GM04503 (cell line): ENCODE data around the gene SSR1.
"Not testable (repeated sequence)": the region's sequence is repeated elsewhere in the genome, so short reads cannot be mapped to it uniquely, and the experiment has no call there.

Experiments
- DNase-seq: peaks from one replicate; pipeline ENCODE4 v3.0.0-alpha.2; 2012; ENCODE audit warnings: low read depth

The SSR1 gene

DNA sequence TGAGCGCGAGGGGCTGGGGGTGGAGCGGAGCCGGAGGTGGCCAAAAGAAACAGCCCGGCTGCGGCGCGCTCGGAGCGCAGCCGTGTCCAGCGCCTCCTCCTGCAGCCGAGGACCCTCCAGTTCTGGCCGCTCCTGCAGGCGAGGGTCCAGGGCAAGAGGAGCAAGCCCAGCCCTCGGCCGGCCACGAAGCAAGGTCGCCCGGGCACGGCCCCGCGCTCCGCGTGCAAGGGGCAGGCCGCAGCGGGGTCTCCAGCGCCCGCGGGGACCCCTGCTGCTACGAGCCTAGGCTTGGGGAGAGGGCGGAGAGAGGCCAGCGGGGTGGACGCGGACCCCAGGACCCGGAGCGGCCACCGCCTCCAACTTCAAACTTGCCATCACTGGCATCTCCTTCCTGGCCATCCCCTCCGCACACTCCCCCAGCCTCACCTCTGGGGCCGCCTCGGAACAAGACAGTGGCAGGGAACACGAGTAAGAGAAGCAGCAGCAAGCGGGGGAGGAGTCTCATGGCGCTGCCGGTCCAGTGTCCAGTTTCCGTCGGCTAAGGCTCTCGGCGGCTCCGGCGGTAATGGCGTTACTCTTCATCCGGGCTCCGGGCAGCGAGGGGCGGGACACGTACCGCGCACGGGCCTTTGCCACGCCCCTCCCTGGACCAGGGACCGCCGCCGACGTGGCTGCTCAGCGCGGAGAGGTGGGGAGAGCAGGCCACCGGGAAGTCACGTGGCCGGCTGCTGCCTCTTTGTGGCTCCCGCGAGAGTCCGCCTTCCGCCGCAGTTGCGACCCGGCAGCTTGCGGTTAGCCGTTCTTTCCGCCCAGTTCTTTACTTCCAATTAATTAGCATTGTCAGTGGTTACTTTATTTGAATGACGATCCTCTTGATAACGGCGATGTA, at the start of gene SSR1:
Gene SSR1, minus strand, starts transcription at position 584 of the 889 bp plus-strand sequence. Its CDS starts 79 bp downstream, at position 505.
- peak; percentile 69 for DNase-seq

DNA sequence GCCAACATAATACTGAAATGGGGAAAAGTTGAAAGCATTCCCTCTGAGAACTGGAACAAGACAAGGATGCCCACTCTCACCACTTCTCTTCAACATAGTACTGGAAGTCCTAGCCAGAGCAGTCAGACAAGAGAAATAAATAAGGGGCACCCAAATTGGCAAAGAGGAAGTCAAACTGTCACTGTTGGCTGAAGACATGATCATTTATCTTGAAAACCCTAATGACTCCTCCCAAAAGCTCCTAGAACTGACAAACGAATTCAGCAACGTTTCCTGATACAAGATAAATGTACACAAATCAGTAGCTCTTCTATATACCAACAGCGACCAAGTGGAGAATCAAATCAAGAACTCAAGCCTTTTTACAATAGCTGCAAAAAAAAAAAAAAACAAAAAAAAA, 38.9 kb upstream of the SSR1 start:
- DNase-seq, result not testable (repeated sequence)

DNA sequence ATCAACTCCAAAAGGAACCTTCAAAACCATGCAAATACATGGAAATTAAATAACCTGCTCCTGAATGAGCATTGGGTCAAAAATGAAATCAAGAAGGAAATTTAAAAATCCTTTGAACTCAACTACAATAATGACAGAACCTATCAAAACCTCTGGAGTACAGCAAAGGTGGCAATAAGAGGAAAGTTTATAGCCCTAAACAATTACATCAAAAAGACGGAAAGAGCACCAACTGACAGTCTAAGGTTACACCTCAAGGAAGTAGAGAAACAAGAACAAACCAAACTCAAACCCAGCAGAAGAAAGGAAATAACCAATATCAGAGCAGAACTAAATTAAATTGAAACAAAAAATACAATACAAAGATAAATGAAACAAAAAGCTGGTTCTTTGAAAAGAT, 37.6 kb upstream of the SSR1 start:
- DNase-seq, result not testable (repeated sequence)

DNA sequence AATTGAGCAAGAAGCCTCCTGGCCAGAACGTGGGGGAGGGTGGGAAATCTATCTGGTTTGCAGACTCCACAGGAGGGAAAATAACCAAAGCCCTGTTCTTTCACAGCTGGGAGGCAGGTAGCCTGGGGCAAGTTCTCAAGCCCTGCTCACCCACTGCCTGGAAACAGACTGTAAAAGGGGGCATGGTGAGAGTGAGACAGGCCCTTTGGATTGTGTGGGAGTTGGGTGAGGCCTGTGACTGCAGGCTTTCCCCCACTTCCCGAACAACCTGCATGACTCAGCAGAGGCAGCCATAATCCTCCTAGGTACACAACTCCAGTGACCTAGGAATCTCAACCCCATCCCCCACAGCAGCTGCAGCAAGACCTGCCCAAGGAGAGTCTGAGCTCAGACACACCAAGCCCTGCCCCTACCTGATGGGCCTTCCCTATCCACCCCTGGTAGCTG, 34.6 kb upstream of the SSR1 start:
- not testable (repeated sequence) for DNase-seq

DNA sequence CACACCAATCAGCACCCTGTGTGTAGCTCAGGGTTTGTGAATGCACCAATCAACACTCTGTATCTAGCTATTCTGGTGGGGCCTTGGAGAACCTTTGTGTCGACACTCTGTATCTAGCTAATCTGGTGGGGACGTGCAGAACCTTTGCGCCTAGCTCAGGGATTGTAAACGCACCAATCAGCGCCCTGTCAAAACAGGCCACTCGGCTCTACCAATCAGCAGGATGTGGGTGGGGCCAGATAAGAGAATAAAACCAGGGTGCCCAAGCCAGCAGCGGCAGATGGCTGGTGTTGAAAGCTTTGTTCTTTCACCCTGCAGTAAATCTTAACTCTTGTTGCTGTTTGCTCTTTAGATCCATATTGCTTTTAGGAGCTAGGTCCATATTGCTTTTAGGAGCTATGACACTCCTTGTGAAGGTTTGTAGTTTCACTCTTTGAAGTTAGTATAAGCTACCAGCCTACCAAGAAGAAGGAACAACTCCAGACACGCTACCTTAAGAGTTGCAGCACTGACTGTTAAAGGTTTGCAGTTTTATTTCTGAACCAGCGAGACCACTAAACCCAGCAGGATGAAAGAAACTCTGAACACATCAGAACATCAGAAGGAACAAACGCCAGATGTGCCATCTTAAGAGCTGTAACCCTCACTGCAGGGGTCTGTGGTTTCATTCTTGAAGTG, 31.9 kb upstream of the SSR1 start:
- DNase-seq, result not testable (repeated sequence)

DNA sequence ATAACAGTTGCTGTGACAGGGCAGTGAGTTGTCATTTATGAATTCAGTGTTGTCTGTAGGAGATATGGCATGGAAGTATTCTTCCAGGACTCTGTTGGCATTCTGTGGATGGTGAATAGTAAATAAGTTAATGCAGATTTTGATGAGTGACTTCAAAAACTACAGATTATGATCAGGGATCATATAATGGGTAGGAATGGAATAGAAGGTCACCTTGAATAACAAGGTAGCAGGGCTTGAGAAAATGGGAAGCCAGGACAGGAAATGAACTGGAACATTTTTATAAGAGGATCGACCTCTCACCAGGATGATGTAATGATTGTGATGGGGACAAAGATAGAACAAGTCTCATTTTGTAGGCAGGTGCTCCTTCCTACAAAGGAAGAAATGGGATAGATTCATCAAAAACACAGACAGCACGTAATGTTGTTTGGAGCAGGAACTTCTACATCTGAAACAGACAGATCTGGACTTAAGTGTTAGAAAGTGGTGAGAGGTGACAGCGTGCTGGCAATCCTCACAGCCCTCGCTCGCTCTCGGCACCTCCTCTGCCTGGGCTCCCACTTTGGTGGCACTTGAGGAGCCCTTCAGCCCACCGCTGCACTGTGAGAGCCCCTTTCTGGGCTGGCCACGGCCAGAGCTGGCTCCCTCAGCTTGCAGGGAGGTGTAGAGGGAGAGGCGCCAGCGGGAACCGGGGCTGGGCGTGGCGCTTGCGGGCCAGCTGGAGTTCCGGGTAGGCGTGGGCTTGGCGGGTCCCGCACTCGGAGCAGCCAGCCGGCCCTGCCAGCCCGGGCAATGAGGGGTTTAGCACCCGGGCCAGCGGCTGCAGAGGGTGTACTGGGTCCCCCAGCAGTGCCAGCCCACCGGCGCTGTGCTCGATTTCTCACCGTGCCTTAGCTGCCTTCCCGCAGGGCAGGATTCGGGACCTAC, 30.8 kb upstream of the SSR1 start:
- DNase-seq, result no peak

DNA sequence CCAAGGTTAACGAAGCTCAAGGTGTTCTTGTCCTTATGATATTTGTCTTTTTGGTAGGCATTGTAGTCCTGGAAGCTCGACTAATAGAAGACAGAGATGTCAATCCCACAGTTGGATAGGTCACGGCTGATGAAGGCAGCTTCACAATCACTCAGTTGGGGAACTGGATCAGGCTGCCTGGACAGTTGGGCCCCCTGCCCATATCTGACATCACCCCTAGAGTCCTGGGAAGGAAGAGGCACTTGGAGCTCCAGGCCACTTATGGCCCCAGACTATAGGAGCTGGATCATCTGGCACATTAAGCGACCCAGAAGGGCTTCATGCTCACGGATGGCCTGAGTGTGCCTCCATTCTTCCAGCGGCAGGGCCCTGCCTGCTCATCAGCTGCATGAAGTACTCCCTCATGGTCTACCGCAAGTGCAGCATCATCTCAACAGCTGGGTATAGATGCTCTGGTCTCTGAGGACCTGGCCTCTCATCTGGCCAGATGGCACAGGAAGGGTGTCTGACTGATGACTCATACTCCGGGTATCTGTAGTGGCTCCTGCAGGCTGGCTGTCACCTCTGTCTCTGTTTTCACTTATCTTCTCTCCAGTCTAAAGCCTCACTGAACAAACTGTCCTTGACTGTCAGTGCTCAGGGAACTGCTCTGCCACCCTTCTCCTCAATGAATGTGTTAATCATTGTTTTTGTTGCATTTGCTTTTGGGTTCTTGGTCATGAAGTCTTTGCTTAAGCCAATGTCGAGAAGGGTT, 29.2 kb upstream of the SSR1 start:
- DNase-seq, result no peak

DNA sequence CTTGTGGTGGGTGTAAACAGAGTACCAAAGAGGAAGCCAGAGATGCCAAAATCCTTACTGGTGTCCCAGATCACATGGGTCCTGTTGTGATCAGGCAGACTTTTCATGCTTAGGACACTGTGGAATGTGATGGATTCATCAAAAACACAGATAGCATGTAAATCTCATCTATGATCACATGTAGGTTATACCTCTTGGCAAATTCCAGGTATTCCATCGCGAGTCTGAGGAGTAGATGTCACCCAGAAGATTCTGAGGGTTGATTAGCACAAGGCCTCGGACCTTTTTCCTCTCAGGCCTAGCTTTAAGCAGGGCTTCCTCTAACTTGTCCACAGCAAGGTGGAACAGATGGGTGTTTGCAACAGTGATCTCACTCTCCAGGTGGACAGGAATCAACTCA, 28.3 kb upstream of the SSR1 start:
- no peak for DNase-seq

DNA sequence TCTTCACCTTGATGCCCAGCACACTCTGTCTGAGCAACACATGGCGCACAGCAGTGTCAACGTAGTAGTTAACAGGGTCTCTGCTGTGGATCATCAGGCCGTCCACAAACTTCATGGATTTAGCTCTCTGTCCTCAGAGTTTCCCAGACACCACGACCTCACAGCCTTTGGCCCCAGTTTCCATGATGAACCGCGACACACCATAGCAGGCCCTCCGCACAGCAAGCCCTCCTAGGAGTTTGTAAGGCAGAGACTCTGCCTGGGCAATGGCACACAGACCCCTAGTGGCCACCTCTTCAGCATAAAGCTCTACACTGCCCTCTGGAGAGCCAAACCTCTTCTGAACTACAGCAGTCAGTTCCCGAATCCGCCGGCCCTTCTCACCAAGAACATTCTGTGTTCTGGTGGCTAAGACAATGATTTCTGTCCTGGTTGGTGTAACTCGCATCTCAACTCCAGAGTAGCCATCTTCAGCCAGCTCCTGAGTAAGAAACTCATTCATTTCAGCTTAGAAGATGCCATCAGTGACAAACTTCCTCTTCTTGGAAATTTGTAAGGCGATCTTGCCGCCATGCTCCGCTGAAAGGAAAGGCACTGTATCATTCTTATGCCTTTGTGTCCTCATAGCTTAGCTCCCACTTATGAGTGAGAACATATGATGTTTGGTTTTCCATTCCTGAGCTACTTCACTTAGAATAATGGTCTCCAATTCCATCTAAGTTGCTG, 26.2 kb upstream of the SSR1 start:
- not testable (repeated sequence) for DNase-seq

DNA sequence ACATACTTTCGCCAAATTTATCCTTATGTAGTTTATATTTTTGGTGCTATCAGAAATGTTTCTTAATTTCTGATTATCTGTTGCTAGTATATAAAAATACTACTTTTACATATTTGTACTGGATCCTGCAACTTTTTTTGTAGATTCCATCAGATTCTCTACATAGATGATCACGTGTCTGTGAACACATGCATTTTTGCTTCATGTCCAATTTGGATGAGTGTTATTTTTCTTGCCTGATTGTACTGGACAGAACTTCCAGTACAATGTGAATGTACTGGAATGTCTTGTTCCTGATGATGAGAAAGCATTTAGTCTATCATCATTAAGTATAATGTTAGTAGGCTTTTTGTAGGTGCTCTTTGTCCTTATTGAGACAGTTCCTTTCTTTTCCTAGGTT, 25.0 kb upstream of the SSR1 start:
- DNase-seq, result no peak

DNA sequence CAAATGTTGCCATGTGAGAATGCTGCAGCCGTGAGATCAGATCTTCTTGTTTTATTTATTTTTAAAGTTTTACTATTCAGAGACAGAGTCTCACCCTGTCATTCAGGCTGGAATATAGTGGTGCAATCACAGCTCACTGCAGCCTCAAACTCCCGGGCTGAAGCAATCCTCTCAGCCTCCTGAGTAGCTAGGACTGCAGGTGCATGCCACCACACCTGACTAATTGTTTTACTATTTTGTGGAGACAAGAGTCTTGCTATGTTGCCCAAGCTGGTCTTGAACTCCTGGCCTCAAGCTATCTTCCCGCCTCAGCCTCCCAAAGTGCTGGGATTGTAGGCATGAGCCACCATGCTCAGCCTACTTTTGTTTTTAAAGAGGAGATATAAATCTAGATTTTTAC, 22.5 kb upstream of the SSR1 start:
- DNase-seq, result no peak

DNA sequence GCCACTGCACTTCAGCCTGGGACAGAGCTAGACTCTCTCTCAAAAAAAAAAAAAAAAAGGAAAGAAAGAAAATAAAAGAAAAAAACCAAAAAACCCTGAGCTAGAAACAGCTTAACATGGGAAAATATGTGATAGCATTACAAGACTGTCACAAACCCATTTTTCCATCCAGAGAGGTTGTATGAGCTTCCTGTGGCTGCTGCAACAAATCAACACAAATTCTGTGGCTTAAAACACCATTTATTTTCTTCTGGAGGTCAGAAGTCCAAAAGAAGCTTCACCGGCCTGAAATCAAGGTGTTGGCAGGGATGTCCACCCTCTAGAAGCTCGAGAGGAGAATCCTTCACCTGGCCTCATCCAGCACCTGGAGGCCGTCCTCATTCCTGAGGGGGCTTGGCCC, 21.7 kb upstream of the SSR1 start:
- no peak for DNase-seq

DNA sequence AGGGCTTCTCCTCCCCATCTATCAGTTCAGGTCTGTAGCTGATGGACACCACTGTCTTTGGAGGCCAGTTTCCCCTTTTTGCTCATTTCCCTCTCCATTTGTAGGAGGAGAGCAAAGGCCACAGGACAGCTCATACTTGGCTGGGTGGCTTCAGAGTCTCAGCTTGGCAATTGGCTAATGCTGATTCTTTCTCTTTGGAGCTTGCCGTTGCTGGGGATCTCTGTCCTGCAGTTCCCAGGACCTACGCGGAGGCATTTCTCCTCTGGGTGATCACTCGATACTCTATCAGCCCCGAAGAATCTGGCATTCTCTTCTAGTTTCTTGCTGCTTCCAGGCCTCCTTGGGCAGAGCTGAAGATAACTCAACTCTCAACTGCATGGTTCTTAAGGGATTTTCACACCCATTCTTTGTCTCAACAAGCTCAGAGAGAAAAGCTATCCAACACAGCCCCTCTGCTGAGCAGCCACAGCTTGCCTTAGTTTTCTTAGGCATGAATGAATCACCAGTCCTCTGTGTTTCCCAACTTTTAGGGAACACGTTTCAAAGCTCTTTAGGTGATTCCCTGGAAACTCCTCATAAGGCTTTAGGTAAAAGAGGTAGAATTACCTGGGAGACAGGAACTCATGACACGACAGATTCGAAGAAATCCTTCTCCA, 19.2 kb upstream of the SSR1 start:
- DNase-seq, result no peak

DNA sequence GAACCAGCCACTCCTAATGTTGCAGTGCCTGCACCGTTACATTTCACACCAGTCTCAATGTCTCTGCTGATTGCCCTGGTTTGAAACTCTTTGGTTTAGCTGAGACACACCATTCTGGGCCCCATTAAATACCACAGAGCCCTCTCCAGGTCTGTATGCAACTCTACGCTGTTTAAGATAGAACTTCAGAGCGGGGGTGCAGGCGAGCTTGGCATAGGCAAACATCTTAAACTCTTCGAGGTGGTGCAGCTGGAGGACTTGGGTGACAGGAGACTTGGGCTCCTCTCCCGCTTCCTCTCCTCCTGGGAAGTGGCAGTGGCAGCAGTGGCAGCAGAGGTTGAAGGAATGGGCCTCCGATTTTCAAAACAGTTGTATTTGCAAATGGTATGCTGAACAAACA, 18.5 kb upstream of the SSR1 start:
- no peak for DNase-seq

DNA sequence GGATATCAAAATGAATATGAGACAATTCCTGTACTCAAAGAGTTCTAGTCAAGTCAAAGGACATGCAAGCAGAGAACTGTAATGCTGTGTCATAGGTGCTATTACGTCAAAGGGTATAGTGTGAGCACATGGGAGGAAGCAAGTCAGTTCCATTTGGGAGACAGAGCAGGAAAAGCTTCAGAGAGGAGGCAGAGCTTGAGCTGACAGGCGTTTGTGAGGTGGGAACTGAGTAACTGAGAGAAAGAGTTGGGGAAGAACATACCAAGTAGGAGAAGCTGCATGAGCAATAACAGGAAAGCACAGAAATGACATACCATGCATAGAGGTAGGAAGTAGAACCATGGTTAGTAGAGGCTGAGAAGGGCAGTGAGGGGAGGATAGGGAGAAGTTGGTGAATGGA, 15.2 kb upstream of the SSR1 start:
- no peak for DNase-seq

DNA sequence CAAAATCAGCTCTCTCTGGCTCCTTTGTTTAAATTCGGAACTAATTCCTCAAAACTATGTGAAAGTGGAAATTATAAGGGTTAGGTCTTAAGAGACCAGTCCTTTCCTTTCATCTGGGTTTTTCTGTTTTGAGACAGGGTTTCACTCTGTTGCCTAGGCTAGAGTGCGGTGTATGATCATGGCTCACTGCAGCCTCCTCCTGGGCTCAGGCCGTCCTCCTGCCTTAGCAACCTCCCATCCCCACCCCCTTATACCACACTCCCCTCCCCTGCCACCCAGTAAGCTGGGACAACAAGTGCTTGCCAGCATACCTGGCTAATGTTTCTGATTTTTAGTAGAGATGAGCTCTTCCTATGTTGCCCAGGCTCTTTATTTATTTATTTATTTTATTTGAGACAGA, 12.8 kb upstream of the SSR1 start:
- DNase-seq, result no peak

DNA sequence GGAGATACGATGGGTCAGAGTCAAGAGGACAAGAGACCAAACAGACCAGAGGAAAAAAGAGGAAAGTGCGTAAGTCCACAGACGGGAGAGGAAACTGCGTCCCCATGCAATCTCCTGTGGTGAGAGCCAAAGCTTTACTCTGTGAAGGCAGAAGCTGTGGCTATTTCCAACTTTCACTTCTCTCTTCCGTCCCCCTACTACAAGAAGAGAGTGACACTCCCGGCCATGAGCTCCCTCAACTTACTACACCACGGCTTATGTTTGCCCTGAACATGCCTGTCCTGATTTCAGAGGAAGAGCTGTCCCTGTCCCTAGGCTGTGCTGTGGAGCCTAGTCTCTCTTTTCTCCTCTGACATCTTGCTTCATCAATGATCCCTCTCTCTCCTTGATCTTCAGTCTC, 11.5 kb upstream of the SSR1 start:
- DNase-seq, result no peak

DNA sequence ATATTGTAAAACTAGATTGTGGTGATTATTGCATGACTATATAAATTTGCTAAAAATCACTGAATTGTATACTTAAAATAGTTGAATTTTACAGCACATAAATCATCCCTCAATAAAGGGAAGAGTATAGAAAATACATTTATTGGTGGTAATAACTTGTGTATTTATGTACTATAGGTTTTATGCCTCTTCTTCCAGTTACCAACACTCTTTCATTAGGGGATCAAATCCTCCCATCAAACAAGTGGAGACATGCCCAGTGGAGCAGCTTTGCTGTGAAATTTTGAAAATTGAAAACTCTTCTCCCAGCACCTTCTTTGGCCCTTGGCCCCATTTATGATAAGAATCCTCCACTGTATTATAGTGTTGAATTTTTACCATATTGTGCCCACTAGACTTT, 10.1 kb upstream of the SSR1 start:
- no peak for DNase-seq

DNA sequence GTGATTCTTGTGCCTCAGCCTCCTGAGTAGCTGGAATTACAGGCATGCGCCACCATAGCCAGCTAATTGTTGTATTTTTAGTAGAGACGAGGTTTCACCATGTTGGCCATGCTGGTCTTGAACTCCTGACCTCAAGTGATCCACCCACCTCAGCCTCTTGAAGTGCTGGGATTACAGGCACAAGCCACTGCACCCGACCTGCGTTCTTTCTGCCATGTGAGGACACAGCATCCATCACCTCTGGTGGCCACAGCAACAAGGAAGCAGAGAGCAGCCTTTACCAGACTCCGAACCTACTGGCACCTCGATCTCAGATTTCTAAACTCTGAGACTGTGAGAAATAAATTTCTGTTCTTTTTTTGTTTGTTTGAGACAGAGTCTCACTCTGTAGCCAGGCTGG, 8.9 kb upstream of the SSR1 start:
- not testable (repeated sequence) for DNase-seq

DNA sequence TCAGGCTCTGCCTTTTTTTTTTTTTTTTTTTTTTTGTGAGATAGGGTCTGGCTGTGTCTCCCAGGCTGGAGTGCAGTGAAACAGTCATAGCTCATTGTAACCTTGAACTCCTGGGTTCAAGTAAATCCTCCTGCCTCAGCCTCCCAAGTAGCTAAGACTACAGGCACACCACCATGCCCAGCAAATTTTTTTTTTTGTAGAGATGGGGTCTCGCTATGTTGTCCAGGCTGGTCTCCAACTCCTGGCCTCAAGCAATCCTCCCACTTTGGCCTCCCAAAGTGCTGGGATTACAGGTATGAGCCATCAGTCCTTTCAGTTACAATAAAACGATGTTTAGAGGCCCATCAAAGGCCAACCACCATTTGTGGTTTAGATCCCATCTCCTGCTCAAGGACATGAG, 6.4 kb upstream of the SSR1 start:
- DNase-seq, result not testable (repeated sequence)
